Adrenal gland (tissue), 12 donors: ENCODE measurements around the gene CCHCR1. TPM values are rescaled to one million over a fixed set of nuclear protein-coding genes. Genes with fewer than 3 reads are reported as not detected.

Experiments used
- DNase-seq, 7 donors: peaks; one replicate each; pipeline ENCODE4 v3.0.0-alpha.2; 2019 to 2020
- H3K27ac ChIP-seq, 5 donors: fragments of 200-600 bp; sonication (generic) in 4 of 5; 1 replicate in 3 of 5; 2 replicates in 2 of 5; pipeline versions ENCODE4 v1.5.1 to v1.8.0; 2016 to 2020; ENCODE audit warnings: mild to moderate bottlenecking in 1 of 5
- H3K27me3 ChIP-seq: fragments of 200-600 bp; 2 replicates; pipeline ENCODE4 v1.8.0; 2021
- H3K36me3 ChIP-seq, 2 donors: fragments of 200-600 bp; replicated peaks in 1 of 2; 1 replicate in 1 of 2; 2 replicates in 1 of 2; pipeline versions ENCODE4 v1.5.1 to v1.8.0; 2018 to 2022
- H3K4me1 ChIP-seq, 2 donors: fragments of 200-600 bp; replicated peaks in 1 of 2; 1 replicate in 1 of 2; 2 replicates in 1 of 2; pipeline versions ENCODE4 v1.5.1 to v1.8.0; 2018 to 2021
- H3K4me3 ChIP-seq, 4 donors: fragments of 200-600 bp; sonication (generic) in 3 of 4; one replicate each; pipeline ENCODE4 v1.5.1; 2016 to 2018
- H3K9me3 ChIP-seq, 3 donors: fragments of 200-600 bp; sonication (generic) in 1 of 3; replicated peaks in 1 of 3; 1 replicate in 2 of 3; 2 replicates in 1 of 3; pipeline versions ENCODE4 v1.5.1 to v1.8.0; 2016 to 2021
- CTCF ChIP-seq, 6 experiments: fragments of 450-650 bp in 4 of 6; fragments of 200-600 bp in 2 of 6; sonication (generic) in 1 of 6; IDR thresholded peaks; 1 replicate in 5 of 6; 2 replicates in 1 of 6; pipeline versions ENCODE4 v1.5.1 to v1.8.0; 2016 to 2021; ENCODE audit warnings: antibody characterized with exemption in 6 of 6, mild to moderate bottlenecking in 2 of 6, moderate library complexity in 1 of 6
- POLR2A ChIP-seq, 2 donors: fragments of 450-650 bp; IDR thresholded peaks; one replicate each; pipeline ENCODE4 v1.6.1; 2017; ENCODE audit warnings: antibody characterized with exemption in 2 of 2, mild to moderate bottlenecking in 2 of 2, moderate library complexity in 1 of 2
- WGBS, 4 donors: extraction: QIAGEN DNeasy Blood & Tissue Kit in 2 of 4; methylation state at CpG; one replicate each; pipeline versions ENCODE4 v1.1.5 to v1.1.7; 2013 to 2017; 5-methylcytosine and 5-hydroxymethylcytosine counted together
- intact Hi-C, 2 donors: fragments of 100-400 bp; cut with DNase I; formaldehyde crosslinking; loops; one replicate each; pipeline versions ENCODE4 v1.14.1 to v1.15.0; 2022 to 2023
- polyA plus RNA-seq, 3 donors: library from polyadenylated mRNA; stranded (reverse); fragments of 200-250 nt in 2 of 3; fragments of 350-450 nt in 1 of 3; fragmentation: Illumina TruSeq in 1 of 3; extraction: RNeasy Lipid Tissue Mini Kit (QIAGEN cat#74804) in 1 of 3; gene quantifications; one replicate each; pipeline ENCODE4 v1.2.3, GENCODE V29; 2013 to 2014
- total RNA-seq, 9 donors: library from RNA; depleted of rRNA in 4 of 9; stranded (reverse); fragments of >200 nt in 4 of 9; fragments of 120-200 nt in 1 of 9; fragmentation: NEBNext Ultra II Directional in 1 of 9; extraction: Animal tissue kit (Norgen Biotek cat#: 25700) in 1 of 9; gene quantifications; one replicate each; pipeline versions ENCODE4 v1.1.0 to v1.2.4, GENCODE V29; 2013 to 2023
- donor health status: healthy with polysubstance abuse.
- donor health status: Bipolar disorder and iron deficiency.
- donor health status: DM: yes; HTN: yes; CAD: no.
- donor health status: DM: no; HTN: no; CAD: no.
- donor health status: DM: no; HTN: no; CAD: no.
- donor health status: DM: yes; HTN: yes; CAD: no.

The CCHCR1 gene
- total and polyA plus RNA-seq, 12 donors = 4.5 to 27.4 (median 13.6) TPM

GRCh38 chr6:31135710-31136109 is 21.9 kb downstream of the CCHCR1 start:
- no peaks in the 10 kb centered on the region for H3K9me3 ChIP-seq
- TF ChIP-seq POLR2A (IDR thresholded peaks at IDR 0.05) = no peak
- TF ChIP-seq CTCF (IDR thresholded peaks at IDR 0.05) = no peak
- no peak overlapping the region for H3K27ac ChIP-seq
- H3K4me3 ChIP-seq = no peak overlapping the region
- intact Hi-C loops = loop anchor here (5.0 kb wide), 3 partner anchors 57 to 242 kb away; no protein-coding TSS in a partner anchor
- no peak for DNase-seq
- peaks cover 0 to 4% of the 10 kb centered on the region in 2 donors for H3K4me1 ChIP-seq
- H3K27me3 ChIP-seq = no peaks in the 10 kb centered on the region
- H3K36me3 ChIP-seq = no peaks in the 10 kb centered on the region
- WGBS, 4 donors = 84 to 97% (median 86%) methylated on average over 10 of the region's 10 CpGs

- Histone ChIP-seq H3K27me3 (no peaks in the 10 kb centered on the region), H3K4me3 (no peak overlapping the region), H3K27ac (no peak overlapping the region), H3K9me3 (no peaks in the 10 kb centered on the region), H3K36me3 (no peaks in the 10 kb centered on the region), H3K4me1 (peaks cover 0 to 4% of the 10 kb centered on the region in 2 donors)
- DNase-seq = no peak
- intact Hi-C loops = no loop called here
- WGBS, 4 donors = 58 to 75% (median 67%) methylated on average over 6 of the region's 6 CpGs
- TF ChIP-seq POLR2A (IDR thresholded peaks at IDR 0.05) (no peak), CTCF (IDR thresholded peaks at IDR 0.05) (no peak)
Measured at GRCh38 chr6:31132806-31133205, 24.8 kb downstream of the CCHCR1 start.

GRCh38 chr6:31131595-31131994 is 26.0 kb downstream of the CCHCR1 start:
- Histone ChIP-seq H3K36me3 (no peaks in the 10 kb centered on the region), H3K27ac (no peak overlapping the region), H3K4me3 (no peak overlapping the region), H3K9me3 (no peaks in the 10 kb centered on the region), H3K27me3 (no peaks in the 10 kb centered on the region), H3K4me1 (no peaks in the 10 kb centered on the region)
- no peak for DNase-seq
- TF ChIP-seq POLR2A (IDR thresholded peaks at IDR 0.05) (no peak), CTCF (IDR thresholded peaks at IDR 0.05) (no peak)
- intact Hi-C loops = no loop called here
- WGBS, 4 donors = 70 to 89% (median 80%) methylated on average over 3 of the region's 3 CpGs

- Histone ChIP-seq H3K27me3 (no peaks in the 10 kb centered on the region), H3K36me3 (no peaks in the 10 kb centered on the region), H3K4me3 (no peak overlapping the region), H3K9me3 (no peaks in the 10 kb centered on the region), H3K27ac (no peak overlapping the region), H3K4me1 (no peaks in the 10 kb centered on the region)
- no peak for DNase-seq
- TF ChIP-seq CTCF (IDR thresholded peaks at IDR 0.05) (no peak), POLR2A (IDR thresholded peaks at IDR 0.05) (no peak)
- WGBS, 4 donors = 86 to 92% (median 88%) methylated on average over 3 of the region's 3 CpGs
- intact Hi-C loops = no loop called here
Measured at GRCh38 chr6:31130751-31131150, 26.9 kb downstream of the CCHCR1 start.
